NK-92 treated with Interleukin-12 subunit alpha and Interleukin-12 subunit beta, amount 100 ng/mL, for 24 hours (cell line): Measurements from ENCODE around the gene TBC1D20.
A peak's percentile ranks its signal among the peaks of the same experiment; 100 is the strongest.

Source experiments
- DNase-seq: peaks from one replicate; lab custom pipeline; 2025; lab: John Stamatoyannopoulos, UW

TBC1D20 gene

DNA sequence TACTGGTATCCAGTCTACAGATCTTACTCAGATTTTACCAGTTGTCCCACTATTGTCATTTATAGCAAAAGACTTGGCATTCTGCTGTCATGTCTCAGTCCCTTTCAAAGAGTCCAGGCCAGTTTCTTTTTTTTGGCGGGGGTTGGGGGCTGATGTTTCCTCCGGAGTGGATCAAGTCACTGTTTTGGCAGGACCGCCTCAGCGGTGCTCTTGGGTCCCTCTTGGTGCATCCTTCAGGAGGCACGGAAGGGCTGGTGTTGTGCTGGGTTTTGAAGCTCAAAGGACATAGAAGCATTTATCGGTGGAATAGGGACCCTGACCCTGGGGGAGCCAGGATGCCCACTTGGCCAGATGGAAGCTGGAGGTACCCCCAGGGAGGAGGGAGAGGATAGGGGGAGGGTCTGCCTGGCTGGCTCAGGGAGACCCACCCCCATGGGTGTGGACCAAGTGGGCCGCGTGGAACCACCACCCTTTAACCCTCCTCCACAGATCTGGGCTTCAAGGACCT is 43.4 kb downstream of the TBC1D20 start:
- no peak for DNase-seq

- no peak for DNase-seq
Observed at GRCh38 chr20:417801-418342, 44.5 kb downstream of the TBC1D20 start.

GRCh38 chr20:416950-417800 is 45.2 kb downstream of the TBC1D20 start:
- no peak for DNase-seq

- DNase-seq = no peak
Observed at GRCh38 chr20:415820-416322, 46.5 kb downstream of the TBC1D20 start.

DNA sequence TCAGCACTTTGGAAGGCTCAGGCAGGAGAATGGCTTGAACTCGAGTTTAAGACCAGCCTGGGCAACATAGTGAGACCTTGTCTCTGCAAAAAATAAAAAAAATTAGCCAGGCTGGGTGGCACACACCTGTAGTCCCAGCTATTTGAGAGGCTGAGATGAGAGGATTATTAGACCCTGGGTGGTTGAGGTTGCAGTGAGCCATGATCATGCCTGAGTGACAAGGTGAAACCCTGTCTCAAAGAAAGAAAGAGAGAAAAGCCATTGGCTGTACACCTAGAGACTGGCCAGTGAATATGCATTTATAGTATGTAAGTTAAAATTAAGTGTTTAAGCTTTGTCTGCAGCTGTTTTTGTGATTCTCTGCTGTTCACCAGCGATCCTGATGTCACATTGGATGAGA is 48.2 kb downstream of the TBC1D20 start:
- no peak for DNase-seq

DNA sequence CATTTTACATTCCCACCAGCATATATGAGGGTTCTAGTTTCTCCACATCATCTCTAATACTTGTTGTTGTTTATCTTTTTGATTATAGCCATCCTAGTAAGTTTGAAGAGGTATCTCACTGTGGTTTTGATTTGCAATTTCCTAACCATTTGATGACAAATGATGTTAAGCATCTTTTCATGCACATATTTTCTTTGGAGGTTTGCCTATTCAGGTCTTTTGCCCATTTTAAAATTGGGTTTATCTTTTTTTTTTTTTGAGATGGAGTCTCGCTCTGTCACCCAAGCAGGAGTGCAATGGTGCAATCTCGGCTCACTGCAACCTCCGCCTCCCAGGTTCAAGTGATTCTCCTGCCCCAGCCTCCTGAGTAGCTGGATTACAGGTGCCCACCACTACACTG is 50.3 kb downstream of the TBC1D20 start:
- no peak for DNase-seq

DNA sequence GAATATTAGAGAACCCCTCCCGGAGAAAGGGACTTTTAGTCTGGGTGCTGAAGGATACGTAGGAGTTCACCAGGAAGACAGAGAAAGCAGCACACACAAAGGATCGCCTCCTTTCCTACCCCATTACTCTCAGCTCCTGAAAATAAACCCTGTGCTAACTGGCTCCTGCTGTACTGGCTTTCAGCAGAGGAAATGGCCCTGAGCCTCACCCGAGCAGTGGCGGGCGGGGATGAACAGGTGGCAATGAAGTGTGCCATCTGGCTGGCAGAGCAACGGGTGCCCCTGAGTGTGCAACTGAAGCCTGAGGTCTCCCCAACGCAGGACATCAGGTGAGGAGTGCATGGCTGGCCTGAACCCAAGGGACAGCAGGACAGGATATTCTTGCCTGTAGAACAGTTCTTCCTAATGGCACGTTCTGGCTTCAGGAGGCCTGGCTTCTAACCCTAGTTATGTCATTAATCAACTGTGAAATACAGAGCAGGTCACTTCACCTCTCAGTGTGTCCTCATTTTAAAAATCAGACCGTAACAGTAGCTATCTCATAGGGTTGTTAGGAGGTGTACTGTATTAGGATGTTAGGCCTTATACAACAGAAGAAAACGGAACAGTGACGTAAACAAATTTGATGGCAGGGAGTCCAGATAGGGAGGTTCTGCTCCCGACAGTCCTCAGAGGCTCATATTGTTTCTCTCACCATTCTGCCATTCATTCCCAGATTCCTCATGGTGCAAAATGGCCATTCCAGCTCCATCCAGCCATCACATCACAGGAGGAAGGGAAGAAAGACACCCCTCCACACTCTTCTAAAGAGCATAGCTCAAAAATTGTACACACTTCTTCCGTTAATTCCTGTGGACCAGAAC is 52.4 kb downstream of the TBC1D20 start:
- DNase-seq = no peak

DNA sequence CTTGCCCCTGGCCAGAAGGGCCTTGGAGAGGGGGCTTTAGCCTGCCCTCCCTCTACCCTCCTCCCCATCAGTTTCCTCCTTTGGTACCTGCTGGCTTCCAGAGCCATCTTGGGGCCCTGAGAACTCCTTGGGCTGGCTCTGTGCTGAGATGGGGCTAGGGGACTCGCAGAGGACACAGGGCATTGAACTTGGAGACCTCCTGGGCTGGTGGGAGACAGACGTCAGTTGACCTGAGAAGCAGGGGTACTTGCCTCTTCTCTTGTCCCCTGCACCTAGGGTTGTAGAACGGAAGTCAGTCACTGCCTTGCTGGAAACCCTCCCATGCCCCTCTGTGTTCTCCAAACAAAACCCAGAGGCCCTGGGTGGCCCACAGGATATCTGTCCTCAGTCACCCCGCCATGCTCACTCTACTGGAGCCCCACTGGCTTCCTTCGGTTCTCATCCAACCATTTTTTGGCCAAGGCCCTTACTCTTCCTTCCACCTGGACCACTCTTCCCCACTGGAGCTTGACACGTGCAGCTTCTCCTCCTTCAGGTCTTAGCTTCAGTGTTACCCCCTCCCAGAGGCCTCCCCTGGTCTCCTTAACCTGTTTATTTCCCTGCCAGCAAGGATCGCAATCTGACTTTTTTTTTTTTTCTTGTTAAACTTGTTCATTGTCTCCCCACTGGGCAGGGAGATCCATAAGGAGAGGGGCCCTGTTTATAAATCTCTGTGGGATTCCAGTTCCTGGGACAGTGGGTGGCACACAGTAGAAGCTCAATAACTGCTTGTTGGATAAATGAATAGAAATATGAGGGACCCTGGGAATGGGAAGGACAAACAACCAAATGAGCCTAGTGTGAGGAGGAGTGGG is 53.3 kb downstream of the TBC1D20 start:
- DNase-seq = peak; percentile 42

- peak; percentile 71 for DNase-seq
Observed at GRCh38 chr20:407953-408842, 54.1 kb downstream of the TBC1D20 start, which contains the start of gene RBCK1. TSS of gene RBCK1 (plus strand) at chr20:408299. CDS start at chr20:408758, 459 bp downstream.

GRCh38 chr20:407133-407952 is 55.0 kb downstream of the TBC1D20 start:
- peak; percentile 66 for DNase-seq

- DNase-seq = no peak
Observed at GRCh38 chr20:406200-407132, 55.9 kb downstream of the TBC1D20 start.

GRCh38 chr20:404088-404487 is 58.2 kb downstream of the TBC1D20 start:
- DNase-seq = no peak

GRCh38 chr20:403582-403957 is 58.8 kb downstream of the TBC1D20 start:
- DNase-seq = no peak

DNA sequence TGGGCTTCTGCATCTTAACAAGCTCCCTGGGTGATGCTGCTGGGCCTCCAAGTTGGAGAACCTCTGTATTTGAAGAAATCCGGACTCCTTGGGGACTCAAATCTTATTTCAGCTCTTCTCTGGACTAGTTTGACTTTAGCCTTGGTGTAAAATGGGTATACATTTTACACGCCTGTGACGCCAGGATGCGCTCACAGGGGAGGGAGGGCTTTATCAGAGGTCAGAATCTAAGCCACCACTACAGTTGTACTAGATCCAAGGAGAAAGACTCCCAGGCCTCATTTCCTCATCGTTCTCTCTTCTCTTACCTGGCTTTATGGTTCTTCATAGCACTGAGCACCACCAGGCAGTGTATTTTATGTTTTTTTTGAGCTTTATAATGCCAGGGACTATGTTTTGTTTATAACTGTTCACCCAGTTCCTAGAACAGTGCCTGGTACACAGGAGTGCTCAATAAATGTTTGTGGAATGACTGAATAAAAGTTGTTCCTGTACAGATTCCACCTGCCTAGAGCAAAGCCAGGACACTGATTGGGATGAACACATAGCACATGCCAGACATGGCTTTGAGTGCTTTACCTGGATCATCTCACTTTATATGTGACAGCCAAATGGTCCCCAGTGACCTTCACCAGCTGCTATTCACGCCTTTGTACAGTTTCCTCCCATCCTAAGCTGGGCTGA is 59.3 kb downstream of the TBC1D20 start:
- no peak for DNase-seq

DNA sequence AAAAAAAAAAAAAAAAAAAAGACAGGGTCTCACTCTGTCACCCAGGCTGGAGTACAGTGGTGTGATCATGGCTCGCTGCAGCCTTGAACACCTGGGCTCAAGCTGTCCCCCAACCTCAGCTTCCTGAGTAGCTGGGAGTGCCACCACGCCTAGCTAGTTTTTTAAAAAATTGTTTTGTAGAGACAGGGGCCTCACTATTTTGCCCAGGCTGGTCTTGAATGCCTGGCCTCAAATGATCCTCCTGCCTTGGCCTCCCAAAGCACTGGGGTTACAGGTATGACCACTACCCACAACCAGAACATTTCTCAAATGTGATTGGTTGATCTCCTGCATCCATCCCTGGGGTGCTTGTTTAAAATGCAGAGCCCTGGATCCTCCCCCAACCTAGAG is 59.8 kb downstream of the TBC1D20 start:
- DNase-seq = no peak

DNA sequence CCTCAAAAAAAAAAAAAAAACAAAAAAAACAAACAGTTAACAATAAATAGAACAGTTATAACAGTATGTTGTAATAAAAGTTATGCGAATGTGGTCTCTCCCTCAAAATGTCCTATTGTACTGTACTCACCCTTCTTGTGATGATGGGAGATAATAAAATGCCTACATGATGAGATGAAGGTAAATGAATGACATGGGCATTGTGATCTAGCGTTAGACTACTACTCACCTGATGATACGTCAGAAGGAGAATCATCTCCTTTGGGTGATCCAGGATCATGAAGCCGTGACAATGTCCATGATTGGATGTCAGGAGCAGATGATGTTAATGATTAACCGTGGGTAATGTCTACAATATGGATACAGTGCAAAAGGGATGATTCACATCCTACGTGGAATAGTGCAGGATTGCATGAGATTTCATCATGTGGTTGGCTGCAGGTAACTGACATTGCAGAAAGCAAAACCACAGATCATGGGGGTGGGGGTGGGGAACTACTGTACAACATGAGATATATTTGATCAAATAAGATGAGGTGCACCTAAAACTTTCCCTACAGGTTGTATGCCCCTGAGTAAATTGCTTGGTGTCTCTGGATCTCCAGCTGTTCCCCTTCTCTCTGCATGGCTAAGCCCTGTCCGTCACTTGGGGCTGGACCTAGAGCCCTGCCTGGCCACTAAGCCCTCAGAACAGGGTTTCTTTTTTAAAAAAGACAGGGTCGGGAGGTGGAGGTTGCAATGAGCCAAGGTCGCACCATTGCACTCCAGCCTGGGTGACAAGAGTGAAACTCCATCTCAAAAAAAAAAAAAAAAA is 60.4 kb downstream of the TBC1D20 start:
- peak; percentile 53 for DNase-seq
